Measurements from ENCODE around the gene KRT76.
A peak's percentile ranks its signal among the peaks of the same experiment; 100 is the strongest.
"Not testable (repeated sequence)": the region's sequence is repeated elsewhere in the genome, so short reads cannot be mapped to it uniquely, and the experiment has no call there.

Gene KRT76

DNA sequence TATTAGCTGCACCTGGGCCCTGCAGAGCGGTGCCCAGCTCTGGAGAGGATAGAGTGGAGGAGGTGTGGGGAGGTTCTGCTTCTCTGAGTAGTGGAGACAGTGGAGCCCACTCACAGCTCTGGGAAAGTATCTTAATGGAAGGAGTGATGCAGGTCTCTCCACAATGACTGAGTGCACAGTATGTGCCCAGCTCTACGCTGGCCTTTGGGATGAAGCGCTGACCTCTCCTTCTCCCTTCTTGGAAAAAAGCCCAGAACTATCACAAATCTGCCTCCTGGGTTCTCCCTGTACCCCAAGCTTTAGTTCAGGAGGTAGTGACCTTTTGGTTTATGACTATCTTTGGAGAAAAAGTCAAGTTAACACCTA, 19.3 kb upstream of the KRT76 start:
- no peak for DNase-seq

DNA sequence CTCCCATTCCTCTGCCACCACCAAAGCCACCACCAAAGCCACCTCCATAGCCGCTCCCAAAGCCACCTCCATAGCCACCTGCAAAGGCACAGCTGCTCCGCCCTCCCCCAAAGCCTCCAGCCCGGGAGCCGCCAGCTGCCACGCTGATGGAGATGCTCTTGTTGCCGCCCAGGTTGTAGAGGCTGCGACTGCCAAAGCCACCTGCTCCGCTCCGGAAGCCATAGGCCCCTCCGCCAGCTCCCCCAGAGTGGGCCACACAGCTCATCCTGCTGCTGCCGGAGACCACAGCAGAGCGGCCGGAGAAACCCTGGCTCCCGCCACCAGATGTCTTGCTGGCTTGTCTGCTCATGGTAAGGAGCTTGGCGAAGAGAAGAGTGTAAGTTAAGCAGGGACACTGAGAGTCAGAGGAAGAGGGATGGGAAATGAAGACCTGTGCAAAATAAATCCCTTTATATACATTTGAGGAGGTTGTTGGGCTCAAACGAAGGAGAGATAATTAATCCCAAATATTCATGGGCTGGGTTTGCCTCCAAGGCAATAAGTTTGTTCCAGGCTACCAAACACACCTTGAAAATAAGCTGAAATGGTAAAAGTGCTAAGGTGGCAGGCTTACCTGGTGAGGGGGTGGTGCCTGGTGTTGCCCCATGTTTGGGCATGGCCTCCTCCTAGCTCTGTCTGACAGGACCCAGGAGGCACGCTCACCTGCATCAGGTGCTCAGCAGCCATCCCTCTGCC, 18.7 kb upstream of the KRT76 start, which contains the start of gene KRT3:
Gene KRT3, minus strand, starts transcription at position 424 of the 735 bp plus-strand sequence. Its CDS starts 75 bp downstream, at position 349.
- DNase-seq: no peak

- DNase-seq: not testable (repeated sequence)
Observed at GRCh38 chr12:52795332-52795674, 18.2 kb upstream of the KRT76 start.

DNA sequence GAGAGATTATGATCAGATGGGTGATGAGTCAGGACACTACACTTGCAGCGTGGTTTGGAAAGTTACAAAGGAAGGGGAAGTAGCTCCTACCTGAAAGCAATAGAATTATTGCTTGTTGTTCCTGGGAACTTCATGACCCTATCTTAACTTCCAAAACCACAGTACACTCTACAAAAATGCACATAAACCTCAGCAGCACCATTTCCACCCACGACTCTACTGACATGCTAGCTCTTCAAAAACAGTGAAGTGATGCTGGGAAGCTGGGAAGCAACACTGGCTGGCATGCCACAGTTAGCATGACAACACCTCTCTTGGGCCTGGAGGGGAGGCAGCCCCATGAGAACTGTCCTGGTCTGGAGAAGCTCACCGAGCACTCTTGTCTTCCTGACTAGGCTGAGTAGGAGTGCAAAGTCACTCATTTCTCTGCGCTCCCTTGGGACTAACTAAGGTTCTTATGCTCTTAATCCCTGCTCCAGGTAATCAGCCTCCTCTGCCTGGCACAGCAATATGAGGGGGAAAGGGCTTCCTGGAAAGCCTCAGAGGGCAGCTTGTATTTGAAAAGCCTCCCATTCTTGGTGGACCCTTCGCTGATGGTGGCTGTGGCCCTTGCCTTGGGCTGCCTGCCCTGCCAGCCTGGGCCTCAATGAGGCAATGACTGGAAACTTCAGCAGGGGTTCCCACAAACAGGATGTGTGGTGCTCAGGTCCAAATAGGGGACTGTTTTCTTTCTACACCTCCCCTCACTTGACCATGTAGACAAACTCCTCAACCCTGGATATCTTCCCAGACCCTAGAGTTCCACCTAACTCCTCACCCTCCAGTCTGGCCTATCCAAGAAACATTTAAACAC, 17.6 kb upstream of the KRT76 start:
- no peak for DNase-seq

GRCh38 chr12:52792185-52793029, 15.3 kb upstream of the KRT76 start:
- DNase-seq: no peak

GRCh38 chr12:52791271-52792184, 14.4 kb upstream of the KRT76 start:
- no peak for DNase-seq

DNA sequence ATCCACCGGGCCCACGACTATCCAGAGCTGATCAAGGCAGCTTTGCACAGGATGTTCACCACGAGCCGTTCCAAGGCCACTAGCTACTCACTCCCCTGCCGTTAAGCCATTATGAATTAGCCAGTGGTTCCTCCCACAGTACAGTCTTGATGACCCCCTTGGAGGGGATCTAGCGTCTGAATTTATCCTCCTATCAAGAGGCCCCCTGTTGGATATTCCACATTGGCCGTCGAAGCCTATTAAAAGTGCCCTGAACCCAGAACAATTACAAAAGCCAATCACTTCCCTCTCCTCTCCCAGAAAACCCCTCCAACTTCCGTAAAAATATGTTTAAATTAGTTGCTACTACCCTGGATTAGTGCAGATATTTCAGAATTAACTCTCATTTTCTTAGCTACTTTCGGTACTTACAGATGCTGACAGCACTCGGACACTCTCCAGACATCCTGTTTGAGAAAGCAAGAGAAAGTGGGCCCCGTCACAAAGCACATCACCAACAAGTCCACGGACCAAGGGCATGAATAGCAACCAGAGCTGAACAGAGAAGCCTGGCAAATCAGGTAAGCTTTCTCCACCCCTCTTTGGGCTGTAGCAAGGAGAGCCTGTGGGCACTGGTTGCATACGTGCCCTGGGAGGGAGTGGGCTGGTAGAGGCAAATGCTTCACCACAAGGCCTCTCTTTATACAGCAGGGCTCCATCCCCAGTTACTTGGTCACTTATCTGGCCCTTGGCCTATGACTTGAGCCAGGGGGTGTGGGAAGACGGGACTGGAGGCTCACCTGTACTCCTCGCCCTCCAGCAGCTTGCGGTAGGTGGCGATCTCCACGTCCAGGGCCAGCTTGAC, 13.5 kb upstream of the KRT76 start:
- no peak for DNase-seq

GRCh38 chr12:52789637-52790426, 12.7 kb upstream of the KRT76 start:
- no peak for DNase-seq

DNA sequence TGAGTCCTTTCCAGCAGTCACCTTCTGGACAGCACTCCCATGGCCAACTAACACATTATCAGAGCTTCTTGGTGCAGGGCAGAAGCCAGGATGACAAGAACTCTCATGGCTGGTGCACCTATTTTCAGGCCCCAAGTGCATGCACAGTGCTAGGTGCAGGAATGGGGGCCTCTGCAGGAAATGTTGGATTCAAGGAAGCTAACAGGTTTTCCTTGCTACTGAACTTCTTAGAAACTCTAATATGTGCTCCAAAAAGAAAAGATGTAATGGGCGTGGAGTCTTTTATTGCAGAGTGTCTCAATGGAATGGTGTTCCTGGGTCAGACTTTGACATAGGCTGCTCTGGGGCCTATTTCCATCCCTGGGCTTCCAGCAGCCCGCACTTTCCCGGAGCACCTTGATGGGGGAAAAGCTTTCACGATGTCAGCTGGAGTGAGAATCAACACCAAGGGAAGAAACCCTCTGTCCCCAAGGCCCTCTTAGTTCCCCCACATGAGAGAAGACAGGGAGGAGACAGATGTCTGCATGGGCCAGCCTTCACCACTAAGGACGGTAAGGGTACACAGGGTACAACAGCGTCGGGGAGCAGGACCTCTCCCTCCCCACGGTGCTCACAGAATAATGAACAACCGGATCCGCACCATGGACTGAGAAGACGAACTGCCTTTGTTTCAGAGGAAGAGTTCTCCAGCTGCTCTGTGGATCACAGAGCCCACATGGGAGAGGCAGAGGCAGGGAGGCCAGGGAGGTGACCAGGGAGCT, 11.9 kb upstream of the KRT76 start:
- no peak for DNase-seq

DNA sequence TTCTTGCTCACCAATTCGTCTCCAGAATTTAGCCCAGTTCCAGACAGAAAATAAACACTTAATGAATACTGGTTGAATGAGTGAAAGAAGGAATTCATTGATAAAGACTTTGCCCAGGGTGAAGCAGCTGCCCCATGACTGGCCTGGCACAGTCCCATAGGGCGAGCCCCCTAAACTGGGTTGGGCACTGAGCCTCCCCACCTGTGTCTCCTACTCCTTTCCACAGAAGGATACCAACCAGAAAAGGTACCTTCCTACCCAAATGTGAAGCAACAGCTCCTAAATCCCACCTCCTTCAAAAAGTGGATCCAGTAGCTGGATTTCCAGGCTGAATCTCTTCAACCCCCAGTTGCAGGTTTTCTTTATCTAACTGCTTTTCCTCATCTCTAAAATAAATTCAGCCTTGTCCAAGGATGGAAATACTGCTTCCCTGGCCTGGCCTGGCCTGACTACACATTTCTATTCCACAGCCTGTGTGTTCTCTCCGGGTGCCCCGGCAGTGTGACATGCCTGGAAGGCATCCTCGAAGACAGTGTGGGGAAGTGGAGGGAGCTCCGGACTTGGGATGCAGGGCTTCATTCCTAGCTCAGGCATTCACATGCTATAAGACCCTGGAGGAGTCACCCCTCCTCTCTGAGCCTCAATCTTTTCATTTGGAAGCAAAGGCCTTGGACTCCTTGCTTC, 11.2 kb upstream of the KRT76 start:
- DNase-seq: no peak

DNA sequence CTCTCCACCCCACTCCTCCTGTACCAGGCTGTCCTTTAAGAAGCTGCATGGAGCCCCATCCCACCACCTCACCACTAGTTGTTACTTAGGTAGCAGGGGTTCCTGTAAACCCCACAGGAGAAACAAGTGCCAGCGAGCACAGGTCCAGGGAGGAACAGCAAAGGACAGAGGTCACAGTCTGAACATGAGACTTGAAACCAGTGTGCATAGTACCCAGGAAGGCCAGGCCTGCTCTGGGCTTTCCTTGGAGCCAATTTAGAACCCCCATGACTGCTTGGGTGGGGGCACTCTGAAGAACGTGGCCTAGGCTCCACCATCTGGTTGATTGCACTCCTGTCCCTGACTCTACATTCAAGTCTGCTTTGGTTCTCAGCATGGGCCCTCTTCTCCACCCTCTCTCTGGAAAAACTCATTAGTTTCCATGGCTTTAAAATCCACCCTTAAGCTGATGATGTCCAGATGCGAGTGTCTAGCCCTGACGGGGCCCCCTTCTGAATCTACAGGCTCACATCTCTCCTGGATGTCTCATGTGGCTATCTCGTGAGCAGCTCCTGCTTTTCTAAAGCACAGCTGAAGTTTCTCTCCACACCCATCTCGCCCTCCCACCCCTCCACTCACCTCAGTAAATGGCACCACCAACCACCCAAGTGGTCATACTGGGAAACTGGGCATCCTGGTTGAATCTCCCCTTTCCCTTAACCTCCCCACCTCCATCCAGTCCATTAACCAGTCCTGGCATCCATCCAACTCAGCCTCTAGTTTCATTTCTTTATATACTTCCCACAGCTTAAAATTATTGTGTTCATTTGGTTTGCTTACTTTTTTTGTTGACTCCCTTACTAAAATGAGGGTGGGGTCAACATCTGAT, 10.4 kb upstream of the KRT76 start:
- DNase-seq: peak; percentile 18

DNA sequence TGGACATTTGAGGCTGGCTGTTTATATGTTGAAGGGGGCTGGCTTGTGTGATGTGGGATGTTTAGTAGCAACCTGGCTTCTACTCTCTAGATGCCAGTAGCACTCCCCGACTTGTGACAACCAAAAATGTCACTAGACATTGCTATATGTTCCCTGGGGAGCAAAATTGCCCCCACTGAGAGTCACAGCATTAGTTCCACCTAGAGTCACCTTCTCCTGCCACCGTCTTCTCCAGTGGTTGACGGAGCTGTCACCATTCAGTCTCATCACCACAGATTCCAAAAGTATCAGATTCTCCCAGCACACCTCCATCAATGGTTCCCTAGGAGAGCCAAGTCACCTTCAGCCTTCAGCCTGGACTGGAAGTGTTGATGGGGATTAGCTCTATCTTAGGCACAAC, 7.8 kb upstream of the KRT76 start:
- no peak for DNase-seq

DNA sequence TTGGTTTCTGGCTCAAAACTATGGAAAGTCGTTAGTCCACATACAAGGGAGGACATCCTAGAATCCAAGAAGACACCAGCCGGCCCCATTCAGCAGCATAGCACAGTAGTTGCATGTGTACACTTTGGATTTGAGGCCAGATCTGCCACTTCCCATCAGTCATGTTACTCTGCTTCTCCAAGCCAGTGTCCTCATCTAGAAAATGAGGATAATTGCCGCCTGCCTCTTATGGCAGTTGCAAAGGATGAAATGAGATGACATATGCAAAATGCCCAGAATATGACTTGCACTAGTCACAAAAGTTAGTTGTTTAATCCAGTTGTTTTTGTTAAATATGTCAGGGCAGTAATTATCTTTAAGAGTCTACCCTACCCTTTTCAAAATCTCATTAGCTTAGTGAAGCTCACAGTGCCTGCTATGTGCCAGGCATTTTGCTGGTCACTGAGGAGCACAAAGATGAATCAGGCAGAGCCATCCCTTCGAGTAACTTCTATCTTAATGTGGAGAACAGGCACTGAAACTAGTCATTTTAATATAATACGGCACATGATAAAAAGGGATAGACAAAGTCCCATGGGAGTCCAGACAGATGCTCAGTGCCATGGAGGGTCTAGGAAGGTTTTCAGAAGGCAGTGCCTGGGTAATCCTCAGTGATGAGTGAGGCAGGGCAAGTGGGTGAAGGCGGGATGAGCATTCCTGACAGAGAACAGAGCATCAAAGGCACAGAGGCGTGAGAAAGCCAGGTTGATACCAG, 6.6 kb upstream of the KRT76 start:
- DNase-seq: no peak

DNA sequence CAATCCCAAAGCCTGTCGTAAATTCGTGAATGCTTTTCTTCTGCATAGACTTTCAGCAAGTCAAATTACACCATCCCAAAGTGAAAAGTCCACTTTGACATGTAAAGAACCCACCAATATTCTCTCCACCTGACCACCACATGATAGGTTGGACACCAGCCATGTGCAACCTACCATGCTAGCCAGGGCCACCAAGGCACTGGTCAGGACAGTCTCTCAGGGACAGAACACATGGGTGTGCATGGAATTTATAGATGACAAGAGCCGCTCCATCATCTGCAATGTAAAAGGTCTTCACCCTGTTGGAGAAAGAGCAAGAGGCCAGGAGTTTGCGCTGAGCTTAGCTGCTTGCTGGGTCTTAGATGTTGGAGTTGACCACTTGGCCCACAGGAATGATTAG, 5.4 kb upstream of the KRT76 start:
- DNase-seq: no peak

- no peak for DNase-seq
Observed at GRCh38 chr12:52781399-52782082, 4.4 kb upstream of the KRT76 start.

DNA sequence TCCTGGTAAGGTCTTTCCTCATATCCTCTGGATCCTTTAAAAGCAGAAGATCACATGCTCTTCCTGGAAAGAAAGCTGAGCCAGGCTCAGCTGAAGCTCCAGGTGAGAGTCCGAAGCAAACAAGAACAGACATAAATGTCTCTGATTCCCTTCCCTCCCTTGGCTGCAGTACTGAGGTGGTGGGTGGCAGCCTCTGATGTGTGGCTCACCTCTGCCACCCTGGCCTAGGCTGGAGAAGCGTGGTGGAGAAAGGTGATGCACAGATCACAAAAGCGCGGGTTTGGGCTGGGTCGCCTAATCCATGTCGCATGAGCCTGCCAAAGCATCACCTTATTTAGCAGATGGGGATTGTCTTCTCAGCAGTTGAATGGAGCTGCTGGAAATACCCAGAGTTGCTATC, 2.8 kb upstream of the KRT76 start:
- DNase-seq: no peak

DNA sequence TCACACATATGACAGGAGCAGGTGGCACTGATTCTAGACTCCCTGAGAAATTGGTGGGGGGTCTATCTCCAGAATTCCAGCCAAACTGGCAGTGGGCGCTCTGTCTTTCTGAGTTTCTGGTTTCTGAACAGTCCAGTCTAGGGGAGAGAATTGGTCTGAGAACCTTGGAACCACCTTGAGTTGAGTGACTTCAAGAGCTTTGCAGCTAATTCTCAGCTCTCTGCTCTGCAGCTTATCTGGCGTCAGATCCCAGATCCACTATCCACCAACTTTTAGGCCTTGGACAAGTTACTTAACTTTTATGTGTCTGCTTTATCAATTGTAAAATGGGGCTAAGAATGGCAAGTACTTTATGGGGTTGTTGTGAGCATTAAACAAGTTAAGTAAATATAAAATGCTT, 1.7 kb upstream of the KRT76 start:
- no peak for DNase-seq
